K562 (cell line): ENCODE results near the gene NOX5. TPM values are rescaled to one million over a fixed set of nuclear protein-coding genes. Genes with fewer than 3 reads are reported as not detected.

Experiments
- ARHGAP35 ChIP-seq: fragments of 450-650 bp; IDR thresholded peaks from 2 replicates; pipeline ENCODE4 v1.6.1; 2018; ENCODE audit not compliant: partially characterized antibody
- ARID2 ChIP-seq: fragments of 450-650 bp; IDR thresholded peaks from 2 replicates; pipeline ENCODE4 v1.6.1; 2017; ENCODE audit warnings: antibody characterized with exemption, mild to moderate bottlenecking
- CC2D1A ChIP-seq: fragments of 450-650 bp; IDR thresholded peaks from 2 replicates; pipeline ENCODE4 v1.6.1; 2017; ENCODE audit warnings: mild to moderate bottlenecking
- ETV1 ChIP-seq: fragments of 450-650 bp; conservative IDR thresholded peaks from 2 replicates; pipeline ENCODE4 v1.6.1; 2016; ENCODE audit warnings: missing genetic modification characterization, control low read depth, low read depth, missing compliant biosample characterization
- FOSL1 ChIP-seq: fragments of 200-800 bp; sonication (Bioruptor generic); conservative IDR thresholded peaks from 2 replicates; pipeline ENCODE4 v1.6.1; 2016; ENCODE audit warnings: missing genetic modification characterization, missing compliant biosample characterization
- GABPA ChIP-seq: fragments of 200-800 bp; sonication (Bioruptor generic); conservative IDR thresholded peaks from 2 replicates; pipeline ENCODE4 v1.6.1; 2016; ENCODE audit warnings: low read depth, missing genetic modification characterization, missing compliant biosample characterization
- KLF1 ChIP-seq: fragments of 450-650 bp; IDR thresholded peaks from 2 replicates; pipeline ENCODE4 v1.6.1; 2016; ENCODE audit warnings: missing genetic modification characterization, missing compliant biosample characterization
- MEIS2 ChIP-seq: fragments of 450-650 bp; IDR thresholded peaks from 2 replicates; pipeline ENCODE4 v1.6.1; 2014; ENCODE audit warnings: mild to moderate bottlenecking; ENCODE audit not compliant: partially characterized antibody
- RAD21 ChIP-seq, 2 experiments: fragments of 250-450 bp in 1 of 2; fragments of 450-650 bp in 1 of 2; sonication (Bioruptor Pico) in 1 of 2; formaldehyde crosslinking in 1 of 2; IDR thresholded peaks in 1 of 2; conservative IDR thresholded peaks in 1 of 2; 2 replicates each; pipeline versions ENCODE4 v1.4.0 to v1.8.0; 2020 to 2022; ENCODE audit warnings: mild to moderate bottlenecking in 2 of 2, moderate library complexity in 1 of 2
- RB1 ChIP-seq: fragments of 450-650 bp; IDR thresholded peaks from 2 replicates; pipeline ENCODE4 v1.6.1; 2017; ENCODE audit warnings: low read depth, mild to moderate bottlenecking
- SMC3 ChIP-seq: conservative IDR thresholded peaks from 2 replicates; pipeline ENCODE4 v1.6.1; 2011; ENCODE audit warnings: low read depth, low read length, improper control_type of control experiment; ENCODE audit not compliant: insufficient read depth
- SP1 ChIP-seq: sonication (generic); formaldehyde crosslinking; IDR thresholded peaks from 2 replicates; pipeline ENCODE4 v1.8.1; 2022; ENCODE audit warnings: mild to moderate bottlenecking, missing genetic modification reagents
- polyA plus RNA-seq, 8 experiments: library from polyadenylated mRNA; depleted of rRNA in 4 of 8; stranded (reverse) in 5 of 8; unstranded in 3 of 8; fragments of >200 nt; fragmentation: Nextera tagmentation in 2 of 8; fragmentation: Illumina TruSeq in 1 of 8; extraction: Ambion mirVana in 2 of 8; extraction: Trizol in 1 of 8; gene quantifications; 2 replicates each; pipeline versions ENCODE4 v1.2.1 to v1.2.3, GENCODE V29; 2011 to 2014; ENCODE audit warnings: inconsistent platforms in 1 of 8, missing spikeins in 1 of 8
- total RNA-seq, 7 experiments: library from RNA; depleted of rRNA in 6 of 7; stranded (reverse); fragments of >200 nt in 6 of 7; fragmentation: Illumina TruSeq in 2 of 7; extraction: Trizol in 2 of 7; gene quantifications; 2 replicates each; pipeline versions ENCODE4 v1.2.1 to v1.2.3, GENCODE V29; 2011 to 2021; ENCODE audit warnings: low replicate concordance in 1 of 7
- TF ChIP-seq, protein P1 (sequence below): conservative IDR thresholded peaks from 2 replicates; pipeline ENCODE4 v1.6.1; 2011; ENCODE audit warnings: low read depth, mild to moderate bottlenecking, low read length; ENCODE audit not compliant: control insufficient read depth
- TF ChIP-seq, protein P2 (sequence below), 3 experiments: fragments of 200-800 bp in 1 of 3; fragments of 250-450 bp in 1 of 3; fragments of 450-650 bp in 1 of 3; sonication (Bioruptor Pico) in 1 of 3; sonication (Bioruptor generic) in 1 of 3; formaldehyde crosslinking in 1 of 3; IDR thresholded peaks; 2 replicates each; pipeline versions ENCODE4 v1.6.1 to v1.8.0; 2016 to 2022; ENCODE audit warnings: mild to moderate bottlenecking in 2 of 3, missing genetic modification characterization in 2 of 3, missing compliant biosample characterization in 1 of 3, moderate library complexity in 1 of 3
- TF ChIP-seq, protein P3 (sequence below): fragments of 450-650 bp; IDR thresholded peaks from one replicate; pipeline ENCODE4 v1.6.1; 2018; ENCODE audit warnings: mild to moderate bottlenecking, moderate library complexity; ENCODE audit not compliant: partially characterized antibody
- TF ChIP-seq, protein P4 (sequence below): fragments of 450-650 bp; IDR thresholded peaks from 2 replicates; pipeline ENCODE4 v1.6.1; 2016
- TF ChIP-seq, protein P5 (sequence below): fragments of 250-450 bp; sonication (Bioruptor Pico); IDR thresholded peaks from 2 replicates; pipeline ENCODE4 v1.8.0; 2022; ENCODE audit warnings: moderate library complexity, mild to moderate bottlenecking, inconsistent platforms

Gene NOX5
- total and polyA plus RNA-seq, 9 of the 15 experiments (the other 6 are each of a cell fraction or from before 2014, with no cell fraction given), result 0.01 TPM; not detected in 8

DNA sequence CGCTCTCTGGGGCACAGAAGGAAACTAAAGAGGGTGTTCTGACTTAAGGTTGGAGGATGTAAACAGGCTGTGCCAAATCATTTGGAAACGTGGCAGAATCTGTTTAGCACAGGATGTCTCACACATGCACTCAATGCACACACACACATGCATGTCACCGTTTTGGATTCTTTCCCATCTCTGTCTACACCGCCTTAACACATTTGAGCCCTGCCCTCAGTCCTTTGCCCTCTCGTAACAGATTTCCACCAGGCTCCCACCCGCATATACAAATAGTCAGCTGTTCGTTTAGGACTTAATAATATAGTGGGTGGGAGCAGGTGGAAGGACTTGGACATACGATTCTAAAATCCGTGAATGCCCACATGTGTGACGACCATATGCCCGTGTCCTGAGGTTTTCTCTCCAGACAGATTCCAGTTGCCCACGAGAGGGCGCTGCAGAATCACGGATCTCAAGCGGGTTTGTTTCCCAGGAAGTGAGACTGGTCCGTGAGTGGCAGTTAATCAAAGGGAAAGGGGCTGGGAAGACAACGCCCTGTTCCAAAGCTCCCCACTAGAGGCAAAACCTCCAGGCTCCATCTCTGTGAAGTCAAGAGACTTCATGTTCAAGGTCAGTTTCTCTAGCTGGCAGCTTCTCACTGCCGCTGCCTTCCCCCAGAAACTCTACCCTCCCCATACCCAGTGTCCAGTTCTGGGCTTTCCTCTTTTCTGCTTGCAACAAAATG, 44.5 kb downstream of the NOX5 start (continued):
- TF ChIP-seq MEIS2, result peak; percentile 90
- TF ChIP-seq CC2D1A, result peak; percentile 66; the same call in 1 of the 2 replicates
- TF ChIP-seq, protein P1, sequence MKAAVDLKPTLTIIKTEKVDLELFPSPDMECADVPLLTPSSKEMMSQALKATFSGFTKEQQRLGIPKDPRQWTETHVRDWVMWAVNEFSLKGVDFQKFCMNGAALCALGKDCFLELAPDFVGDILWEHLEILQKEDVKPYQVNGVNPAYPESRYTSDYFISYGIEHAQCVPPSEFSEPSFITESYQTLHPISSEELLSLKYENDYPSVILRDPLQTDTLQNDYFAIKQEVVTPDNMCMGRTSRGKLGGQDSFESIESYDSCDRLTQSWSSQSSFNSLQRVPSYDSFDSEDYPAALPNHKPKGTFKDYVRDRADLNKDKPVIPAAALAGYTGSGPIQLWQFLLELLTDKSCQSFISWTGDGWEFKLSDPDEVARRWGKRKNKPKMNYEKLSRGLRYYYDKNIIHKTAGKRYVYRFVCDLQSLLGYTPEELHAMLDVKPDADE, result no peak
- TF ChIP-seq, protein P2, sequence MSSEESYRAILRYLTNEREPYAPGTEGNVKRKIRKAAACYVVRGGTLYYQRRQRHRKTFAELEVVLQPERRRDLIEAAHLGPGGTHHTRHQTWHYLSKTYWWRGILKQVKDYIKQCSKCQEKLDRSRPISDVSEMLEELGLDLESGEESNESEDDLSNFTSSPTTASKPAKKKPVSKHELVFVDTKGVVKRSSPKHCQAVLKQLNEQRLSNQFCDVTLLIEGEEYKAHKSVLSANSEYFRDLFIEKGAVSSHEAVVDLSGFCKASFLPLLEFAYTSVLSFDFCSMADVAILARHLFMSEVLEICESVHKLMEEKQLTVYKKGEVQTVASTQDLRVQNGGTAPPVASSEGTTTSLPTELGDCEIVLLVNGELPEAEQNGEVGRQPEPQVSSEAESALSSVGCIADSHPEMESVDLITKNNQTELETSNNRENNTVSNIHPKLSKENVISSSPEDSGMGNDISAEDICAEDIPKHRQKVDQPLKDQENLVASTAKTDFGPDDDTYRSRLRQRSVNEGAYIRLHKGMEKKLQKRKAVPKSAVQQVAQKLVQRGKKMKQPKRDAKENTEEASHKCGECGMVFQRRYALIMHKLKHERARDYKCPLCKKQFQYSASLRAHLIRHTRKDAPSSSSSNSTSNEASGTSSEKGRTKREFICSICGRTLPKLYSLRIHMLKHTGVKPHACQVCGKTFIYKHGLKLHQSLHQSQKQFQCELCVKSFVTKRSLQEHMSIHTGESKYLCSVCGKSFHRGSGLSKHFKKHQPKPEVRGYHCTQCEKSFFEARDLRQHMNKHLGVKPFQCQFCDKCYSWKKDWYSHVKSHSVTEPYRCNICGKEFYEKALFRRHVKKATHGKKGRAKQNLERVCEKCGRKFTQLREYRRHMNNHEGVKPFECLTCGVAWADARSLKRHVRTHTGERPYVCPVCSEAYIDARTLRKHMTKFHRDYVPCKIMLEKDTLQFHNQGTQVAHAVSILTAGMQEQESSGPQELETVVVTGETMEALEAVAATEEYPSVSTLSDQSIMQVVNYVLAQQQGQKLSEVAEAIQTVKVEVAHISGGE (CRISPR knock-in tag; IDR thresholded peaks at IDR 0.05), result no peak
- peak; percentile 70; the same call in 1 of the 2 replicates for TF ChIP-seq KLF1
- no peak for TF ChIP-seq ARHGAP35
- peak; percentile 37; the same call in 1 of the 2 replicates for TF ChIP-seq RB1
- TF ChIP-seq SP1 (CRISPR knock-in tag), result no peak
- TF ChIP-seq GABPA (tag), result 0 out of 2 replicates have a peak, but pooled peaks have one; percentile 23
- peak; percentile 55 for TF ChIP-seq ETV1
- TF ChIP-seq, protein P3, sequence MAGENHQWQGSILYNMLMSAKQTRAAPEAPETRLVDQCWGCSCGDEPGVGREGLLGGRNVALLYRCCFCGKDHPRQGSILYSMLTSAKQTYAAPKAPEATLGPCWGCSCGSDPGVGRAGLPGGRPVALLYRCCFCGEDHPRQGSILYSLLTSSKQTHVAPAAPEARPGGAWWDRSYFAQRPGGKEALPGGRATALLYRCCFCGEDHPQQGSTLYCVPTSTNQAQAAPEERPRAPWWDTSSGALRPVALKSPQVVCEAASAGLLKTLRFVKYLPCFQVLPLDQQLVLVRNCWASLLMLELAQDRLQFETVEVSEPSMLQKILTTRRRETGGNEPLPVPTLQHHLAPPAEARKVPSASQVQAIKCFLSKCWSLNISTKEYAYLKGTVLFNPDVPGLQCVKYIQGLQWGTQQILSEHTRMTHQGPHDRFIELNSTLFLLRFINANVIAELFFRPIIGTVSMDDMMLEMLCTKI, result no peak
- TF ChIP-seq SMC3, result peak; percentile 95
- no peak for TF ChIP-seq FOSL1 (tag)
- TF ChIP-seq, protein P4, sequence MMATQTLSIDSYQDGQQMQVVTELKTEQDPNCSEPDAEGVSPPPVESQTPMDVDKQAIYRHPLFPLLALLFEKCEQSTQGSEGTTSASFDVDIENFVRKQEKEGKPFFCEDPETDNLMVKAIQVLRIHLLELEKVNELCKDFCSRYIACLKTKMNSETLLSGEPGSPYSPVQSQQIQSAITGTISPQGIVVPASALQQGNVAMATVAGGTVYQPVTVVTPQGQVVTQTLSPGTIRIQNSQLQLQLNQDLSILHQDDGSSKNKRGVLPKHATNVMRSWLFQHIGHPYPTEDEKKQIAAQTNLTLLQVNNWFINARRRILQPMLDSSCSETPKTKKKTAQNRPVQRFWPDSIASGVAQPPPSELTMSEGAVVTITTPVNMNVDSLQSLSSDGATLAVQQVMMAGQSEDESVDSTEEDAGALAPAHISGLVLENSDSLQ, result peak; percentile 91
- peak; percentile 51; the same call in 1 of the 2 replicates for TF ChIP-seq ARID2
- peak; percentile 97 to 98 for TF ChIP-seq RAD21 (CRISPR knock-in tag; conservative IDR thresholded peaks at IDR 0.05 in 1 of 2, IDR thresholded peaks at IDR 0.05 in 1 of 2)
- TF ChIP-seq, protein P5, sequence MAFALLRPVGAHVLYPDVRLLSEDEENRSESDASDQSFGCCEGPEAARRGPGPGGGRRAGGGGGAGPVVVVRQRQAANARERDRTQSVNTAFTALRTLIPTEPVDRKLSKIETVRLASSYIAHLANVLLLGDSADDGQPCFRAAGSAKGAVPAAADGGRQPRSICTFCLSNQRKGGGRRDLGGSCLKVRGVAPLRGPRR (CRISPR knock-in tag), result no peak
